Epithelial cell of proximal tubule (primary cell): ENCODE measurements around the gene SIGLEC9. TPM values are rescaled to one million over a fixed set of nuclear protein-coding genes. Genes with fewer than 3 reads are reported as not detected.

Experiments
- DNase-seq: peaks from one replicate; pipeline ENCODE4 v3.0.0-alpha.2; 2011; ENCODE audit warnings: low read depth
- H3K4me3 ChIP-seq: 2 replicates; pipeline ENCODE4 v1.5.1; 2011; ENCODE audit warnings: low read depth, mild to moderate bottlenecking, low read length
- total RNA-seq: library from RNA; depleted of rRNA; stranded (reverse); fragments of >200 nt; gene quantifications from 2 replicates; pipeline ENCODE4 v1.2.3, GENCODE V29; 2015
- TF ChIP-seq, protein P1 (sequence below): conservative IDR thresholded peaks from 2 replicates; pipeline ENCODE4 v1.5.1; 2012; ENCODE audit warnings: low read depth, mild to moderate bottlenecking, low read length

SIGLEC9 gene
- total RNA-seq, 1 donor from 2014 or later: not detected

DNA sequence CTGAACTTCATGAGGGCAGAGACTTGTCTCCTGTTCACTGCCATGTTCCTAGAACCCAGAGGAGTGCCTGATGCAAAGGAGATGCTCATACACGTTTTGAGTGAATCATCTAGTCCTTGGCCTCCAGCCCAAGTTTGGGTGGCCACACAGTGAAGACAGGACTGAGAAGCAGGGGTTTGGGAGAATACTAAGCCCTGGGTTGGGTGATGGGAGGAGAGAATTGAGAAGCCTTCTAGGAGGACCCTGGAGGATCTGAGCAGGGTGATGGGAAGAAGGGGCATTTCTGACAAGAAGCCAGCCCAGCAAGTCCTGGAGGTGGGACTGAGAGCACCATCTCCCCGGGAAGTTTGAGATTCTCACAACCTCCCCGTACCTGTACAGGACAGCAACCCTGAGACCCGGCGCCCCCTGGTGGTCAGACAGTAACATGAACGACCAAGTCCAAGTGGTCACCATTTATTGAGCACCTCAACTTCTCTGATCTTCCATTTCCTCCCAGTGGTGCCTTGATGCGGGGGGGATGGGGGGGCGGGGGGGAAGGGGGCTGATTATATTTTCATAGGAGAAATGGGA lies 27.5 kb upstream of the SIGLEC9 start:
- TF ChIP-seq, protein P1, sequence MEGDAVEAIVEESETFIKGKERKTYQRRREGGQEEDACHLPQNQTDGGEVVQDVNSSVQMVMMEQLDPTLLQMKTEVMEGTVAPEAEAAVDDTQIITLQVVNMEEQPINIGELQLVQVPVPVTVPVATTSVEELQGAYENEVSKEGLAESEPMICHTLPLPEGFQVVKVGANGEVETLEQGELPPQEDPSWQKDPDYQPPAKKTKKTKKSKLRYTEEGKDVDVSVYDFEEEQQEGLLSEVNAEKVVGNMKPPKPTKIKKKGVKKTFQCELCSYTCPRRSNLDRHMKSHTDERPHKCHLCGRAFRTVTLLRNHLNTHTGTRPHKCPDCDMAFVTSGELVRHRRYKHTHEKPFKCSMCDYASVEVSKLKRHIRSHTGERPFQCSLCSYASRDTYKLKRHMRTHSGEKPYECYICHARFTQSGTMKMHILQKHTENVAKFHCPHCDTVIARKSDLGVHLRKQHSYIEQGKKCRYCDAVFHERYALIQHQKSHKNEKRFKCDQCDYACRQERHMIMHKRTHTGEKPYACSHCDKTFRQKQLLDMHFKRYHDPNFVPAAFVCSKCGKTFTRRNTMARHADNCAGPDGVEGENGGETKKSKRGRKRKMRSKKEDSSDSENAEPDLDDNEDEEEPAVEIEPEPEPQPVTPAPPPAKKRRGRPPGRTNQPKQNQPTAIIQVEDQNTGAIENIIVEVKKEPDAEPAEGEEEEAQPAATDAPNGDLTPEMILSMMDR: peak; percentile 77
- no peak overlapping the region for H3K4me3 ChIP-seq
- DNase-seq: no peak

DNA sequence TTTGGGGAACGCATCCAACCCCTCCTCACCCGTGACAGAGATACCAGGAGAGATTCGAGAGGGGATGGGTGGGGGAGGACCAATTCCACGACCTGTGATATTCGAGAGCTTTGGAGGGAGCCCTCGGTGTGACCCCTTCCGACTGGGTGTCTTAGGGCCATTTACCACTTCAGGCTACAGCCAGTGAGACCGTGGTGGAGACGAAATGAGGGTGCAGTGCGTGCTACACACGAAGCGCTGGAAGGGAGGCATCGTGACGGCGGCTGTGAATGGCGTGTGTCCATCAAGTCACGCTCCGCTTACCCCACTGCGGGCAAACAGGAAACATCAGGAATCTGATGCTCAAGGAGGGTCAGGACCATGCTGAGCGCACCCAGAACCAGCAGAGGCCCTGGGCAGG lies 26.9 kb upstream of the SIGLEC9 start:
- no peak overlapping the region for H3K4me3 ChIP-seq
- TF ChIP-seq, protein P1: no peak
- DNase-seq: no peak

DNA sequence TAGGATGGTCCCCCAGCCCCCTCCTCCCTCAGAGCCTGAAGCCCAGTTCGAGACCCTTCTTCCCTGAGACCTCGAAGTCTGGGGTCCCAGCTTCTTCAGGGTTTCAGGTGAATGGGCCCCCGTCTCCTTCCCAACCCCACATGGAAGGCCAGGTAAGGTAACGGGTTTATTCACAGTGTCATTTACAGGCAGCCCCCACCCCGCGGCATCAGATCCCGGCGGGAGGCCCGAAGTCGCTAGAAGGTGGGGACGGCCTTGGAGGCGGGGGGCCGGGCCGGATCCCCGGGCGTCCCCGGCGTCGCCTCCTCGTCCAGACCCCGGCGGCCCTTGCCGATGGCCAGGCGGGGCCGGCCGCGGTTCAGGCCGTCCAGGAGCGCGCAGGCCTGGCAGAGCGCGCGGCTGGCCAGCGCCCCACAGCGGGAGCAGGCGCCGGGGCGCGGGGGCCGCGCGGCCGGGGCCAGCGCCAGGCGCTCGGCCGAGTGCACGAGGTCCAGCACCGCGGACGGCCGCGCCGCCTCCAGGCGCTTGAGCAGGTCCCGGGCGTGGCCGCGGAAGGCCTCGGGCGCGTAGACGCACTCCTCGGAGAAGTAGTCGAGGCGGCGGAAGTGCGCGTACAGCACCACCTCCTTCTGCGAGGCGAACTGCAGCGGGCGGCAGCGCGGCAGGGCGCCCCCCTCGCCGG lies 26.2 kb upstream of the SIGLEC9 start:
- no peak for DNase-seq
- TF ChIP-seq, protein P1: no peak
- H3K4me3 ChIP-seq: no peak overlapping the region

DNA sequence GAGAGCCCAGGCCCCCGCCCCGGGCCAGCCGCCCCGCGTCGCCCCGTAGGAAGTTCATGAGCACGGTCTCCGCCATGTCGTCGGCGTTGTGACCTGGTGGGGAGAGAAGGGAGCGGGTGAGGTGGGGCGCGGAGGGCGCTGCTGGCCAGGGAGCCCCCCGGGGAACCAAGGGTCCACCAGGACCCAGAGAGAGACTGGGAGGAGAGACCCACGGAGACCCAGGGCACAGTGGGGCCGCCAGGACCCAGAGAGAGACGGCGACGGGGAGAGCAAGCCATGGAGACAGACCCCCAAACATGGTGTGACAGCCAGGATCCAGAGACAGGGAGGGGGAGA lies 25.7 kb upstream of the SIGLEC9 start:
- TF ChIP-seq, protein P1: no peak
- DNase-seq: no peak
- no peak overlapping the region for H3K4me3 ChIP-seq

DNA sequence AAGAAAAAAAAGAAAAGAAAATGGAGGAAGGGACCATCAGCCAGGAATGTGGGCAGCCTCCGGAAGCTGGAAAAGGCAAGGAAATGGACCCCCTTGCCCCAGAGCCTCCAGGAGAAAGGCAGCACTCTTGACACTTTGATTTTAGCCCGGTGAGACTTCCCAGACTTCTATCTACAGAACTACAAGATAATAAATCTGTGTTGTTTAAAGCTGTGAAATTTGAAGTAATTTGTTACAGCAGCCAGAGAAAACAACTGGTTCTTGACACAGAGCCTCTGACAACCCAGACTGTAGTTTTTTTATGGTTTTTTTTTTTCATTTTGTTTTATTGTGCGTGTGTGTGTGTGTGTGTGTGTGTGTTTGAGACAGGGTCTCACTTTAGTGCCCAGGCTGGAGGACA lies 24.1 kb upstream of the SIGLEC9 start:
- TF ChIP-seq, protein P1: no peak
- DNase-seq: no peak
- H3K4me3 ChIP-seq: no peak overlapping the region

DNA sequence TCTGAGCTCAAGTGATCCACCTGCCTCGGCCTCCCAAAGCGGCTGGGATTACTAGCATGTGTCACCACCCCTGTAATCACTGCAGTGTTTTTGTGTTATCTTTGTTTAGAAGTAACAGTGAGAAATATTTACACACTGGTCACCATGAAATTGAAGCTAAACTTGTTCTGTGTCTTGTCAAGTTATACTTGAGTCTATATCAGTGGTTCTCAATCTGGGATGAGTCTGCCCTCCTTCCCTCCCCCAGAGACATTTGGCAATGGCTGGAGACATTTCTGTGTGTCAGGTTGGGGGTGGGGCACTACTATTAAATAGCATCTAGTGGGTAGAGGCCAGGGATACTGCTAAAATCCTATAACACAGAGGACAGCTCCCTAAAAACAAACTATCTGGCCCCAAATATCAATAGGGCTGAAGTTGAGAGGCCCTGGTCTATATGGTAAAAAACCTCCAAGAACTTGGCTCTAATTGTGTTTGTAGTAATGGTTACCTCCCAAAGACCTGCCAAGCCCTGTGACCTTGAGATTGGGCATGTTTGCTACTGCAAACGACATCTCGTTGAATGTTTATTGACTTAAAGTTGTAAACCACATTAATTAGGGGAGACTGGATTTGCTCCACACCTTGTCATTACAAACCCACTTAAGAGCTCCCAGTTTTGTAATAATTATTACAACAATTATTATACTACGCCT lies 23.4 kb upstream of the SIGLEC9 start:
- no peak for DNase-seq
- TF ChIP-seq, protein P1: no peak
- no peak overlapping the region for H3K4me3 ChIP-seq
